ENCODE measurements around the gene SLC35D2. TPM values are rescaled to one million over a fixed set of nuclear protein-coding genes. Genes with fewer than 3 reads are reported as not detected.
"Not testable (repeated sequence)": the region's sequence is repeated elsewhere in the genome, so short reads cannot be mapped to it uniquely, and the experiment has no call there.

SLC35D2 gene
- total and polyA plus RNA-seq, 8 donors = 24.1 to 33.4 (median 29.3) TPM

GRCh38 chr9:96367943-96368342 is 15.6 kb downstream of the SLC35D2 start:
- Histone ChIP-seq H3K27me3 (no peaks in the 10 kb centered on the region), H3K4me1 (no peaks in the 10 kb centered on the region), H3K4me3 (no peak overlapping the region), H3K27ac (no peak overlapping the region), H3K36me3 (peaks cover 0 to 31% of the 10 kb centered on the region in 2 donors), H3K9me3 (no peaks in the 10 kb centered on the region)
- intact Hi-C loops (cut with DNase I) = no loop called here
- TF ChIP-seq CTCF (IDR thresholded peaks at IDR 0.05) = no peak
- DNase-seq = no peak
- no peak for ATAC-seq

- no peak overlapping the region for H3K4me3 ChIP-seq
- peaks cover 0 to 60% of the 10 kb centered on the region in 2 donors for H3K36me3 ChIP-seq
- H3K4me1 ChIP-seq = no peaks in the 10 kb centered on the region
- no peak for TF ChIP-seq CTCF (IDR thresholded peaks at IDR 0.05)
- H3K9me3 ChIP-seq = no peaks in the 10 kb centered on the region
- DNase-seq = no peak
- H3K27ac ChIP-seq = no peak overlapping the region
- no peak for ATAC-seq
- intact Hi-C loops (cut with DNase I) = no loop called here
- no peaks in the 10 kb centered on the region for H3K27me3 ChIP-seq
Observed at GRCh38 chr9:96363175-96363967, 20.1 kb downstream of the SLC35D2 start.

GRCh38 chr9:96362119-96362518 is 21.4 kb downstream of the SLC35D2 start:
- intact Hi-C loops (cut with DNase I); H3K27me3 ChIP-seq: not testable (repeated sequence)
- H3K36me3 ChIP-seq = peaks cover 0 to 64% of the 10 kb centered on the region in 2 donors

GRCh38 chr9:96361668-96362067 is 21.8 kb downstream of the SLC35D2 start:
- H3K4me1 ChIP-seq = no peaks in the 10 kb centered on the region
- ATAC-seq = no peak
- no peak for DNase-seq
- peaks cover 0 to 64% of the 10 kb centered on the region in 2 donors for H3K36me3 ChIP-seq
- intact Hi-C loops (cut with DNase I) = no loop called here
- H3K27me3 ChIP-seq = no peaks in the 10 kb centered on the region
- no peak overlapping the region for H3K4me3 ChIP-seq
- TF ChIP-seq CTCF (IDR thresholded peaks at IDR 0.05) = no peak
- no peaks in the 10 kb centered on the region for H3K9me3 ChIP-seq
- no peak overlapping the region for H3K27ac ChIP-seq

More at GRCh38 chr9:96362119-96362518, 21.4 kb downstream of the SLC35D2 start:
- not testable (repeated sequence) for DNase-seq, H3K4me3 ChIP-seq, H3K27ac ChIP-seq, ATAC-seq, H3K9me3 ChIP-seq, H3K4me1 ChIP-seq

GRCh38 chr9:96360976-96361375 is 22.5 kb downstream of the SLC35D2 start:
- no peak overlapping the region for H3K4me3 ChIP-seq
- no peaks in the 10 kb centered on the region for H3K4me1 ChIP-seq
- intact Hi-C loops (cut with DNase I) = no loop called here
- H3K27ac ChIP-seq = no peak overlapping the region
- TF ChIP-seq CTCF (IDR thresholded peaks at IDR 0.05) = no peak
- H3K27me3 ChIP-seq = no peaks in the 10 kb centered on the region
- no peaks in the 10 kb centered on the region for H3K9me3 ChIP-seq
- peaks cover 0 to 63% of the 10 kb centered on the region in 2 donors for H3K36me3 ChIP-seq
- ATAC-seq (no peak), DNase-seq (no peak)

GRCh38 chr9:96360523-96360922 is 23.0 kb downstream of the SLC35D2 start:
- peaks cover 0 to 63% of the 10 kb centered on the region in 2 donors for H3K36me3 ChIP-seq
- DNase-seq; H3K4me1 ChIP-seq; H3K9me3 ChIP-seq; H3K27ac ChIP-seq; H3K27me3 ChIP-seq; ATAC-seq; H3K4me3 ChIP-seq; intact Hi-C loops (cut with DNase I): not testable (repeated sequence)

All from left lung (tissue), 10 donors.